ENCODE measurements around the gene DCTN4. TPM values are rescaled to one million over a fixed set of nuclear protein-coding genes. Genes with fewer than 3 reads are reported as not detected.

The DCTN4 gene
- total and polyA plus RNA-seq, 8 donors: 64.2 to 76.6 (median 69.7) TPM

DNA sequence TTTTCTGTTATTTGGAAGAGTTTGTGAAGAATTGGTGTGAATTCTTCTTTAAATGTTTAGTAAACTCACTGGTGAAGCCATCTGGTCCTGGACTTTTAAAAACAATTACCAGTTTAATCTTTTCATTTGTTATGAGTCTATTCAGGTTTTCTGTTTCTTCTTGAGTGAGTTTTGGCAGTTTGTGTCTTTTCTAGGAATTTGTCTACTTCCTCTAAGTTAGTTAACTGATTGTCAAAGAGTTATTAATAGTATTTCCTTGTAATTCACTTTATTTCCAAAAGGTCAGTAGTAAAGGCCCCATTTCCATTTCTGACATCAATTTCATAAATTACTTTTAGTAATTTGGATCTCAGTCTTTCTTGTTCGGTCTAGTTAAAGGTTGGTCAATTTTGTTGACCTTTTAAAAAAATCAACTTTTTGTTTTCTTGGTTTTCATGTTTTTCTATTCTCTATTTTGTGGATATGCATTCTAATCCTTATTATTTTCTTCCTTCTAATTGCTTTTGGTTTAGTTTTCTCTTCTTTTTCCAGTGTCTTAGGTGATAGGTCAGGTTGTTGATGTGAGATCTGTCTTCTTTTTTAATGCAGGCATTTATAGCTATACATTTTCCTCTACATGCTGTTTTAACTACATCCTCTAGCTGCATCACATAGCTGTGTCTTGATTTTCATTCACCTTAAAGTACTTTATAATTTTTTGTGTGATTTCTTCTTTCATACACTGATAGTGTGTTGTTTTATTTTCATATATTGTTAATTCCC is 12.4 kb upstream of the DCTN4 start:
- intact Hi-C loops (cut with DNase I): no loop called here
- H3K9me3 ChIP-seq: no peaks in the 10 kb centered on the region
- ATAC-seq: no peak
- no peak overlapping the region for H3K4me3 ChIP-seq
- no peak overlapping the region for H3K27ac ChIP-seq
- no peak for DNase-seq
- H3K4me1 ChIP-seq: peaks cover 0 to 5% of the 10 kb centered on the region in 2 donors
- H3K27me3 ChIP-seq: no peaks in the 10 kb centered on the region
- TF ChIP-seq, protein P1, sequence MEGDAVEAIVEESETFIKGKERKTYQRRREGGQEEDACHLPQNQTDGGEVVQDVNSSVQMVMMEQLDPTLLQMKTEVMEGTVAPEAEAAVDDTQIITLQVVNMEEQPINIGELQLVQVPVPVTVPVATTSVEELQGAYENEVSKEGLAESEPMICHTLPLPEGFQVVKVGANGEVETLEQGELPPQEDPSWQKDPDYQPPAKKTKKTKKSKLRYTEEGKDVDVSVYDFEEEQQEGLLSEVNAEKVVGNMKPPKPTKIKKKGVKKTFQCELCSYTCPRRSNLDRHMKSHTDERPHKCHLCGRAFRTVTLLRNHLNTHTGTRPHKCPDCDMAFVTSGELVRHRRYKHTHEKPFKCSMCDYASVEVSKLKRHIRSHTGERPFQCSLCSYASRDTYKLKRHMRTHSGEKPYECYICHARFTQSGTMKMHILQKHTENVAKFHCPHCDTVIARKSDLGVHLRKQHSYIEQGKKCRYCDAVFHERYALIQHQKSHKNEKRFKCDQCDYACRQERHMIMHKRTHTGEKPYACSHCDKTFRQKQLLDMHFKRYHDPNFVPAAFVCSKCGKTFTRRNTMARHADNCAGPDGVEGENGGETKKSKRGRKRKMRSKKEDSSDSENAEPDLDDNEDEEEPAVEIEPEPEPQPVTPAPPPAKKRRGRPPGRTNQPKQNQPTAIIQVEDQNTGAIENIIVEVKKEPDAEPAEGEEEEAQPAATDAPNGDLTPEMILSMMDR (IDR thresholded peaks at IDR 0.05): no peak
- no peaks in the 10 kb centered on the region for H3K36me3 ChIP-seq

DNA sequence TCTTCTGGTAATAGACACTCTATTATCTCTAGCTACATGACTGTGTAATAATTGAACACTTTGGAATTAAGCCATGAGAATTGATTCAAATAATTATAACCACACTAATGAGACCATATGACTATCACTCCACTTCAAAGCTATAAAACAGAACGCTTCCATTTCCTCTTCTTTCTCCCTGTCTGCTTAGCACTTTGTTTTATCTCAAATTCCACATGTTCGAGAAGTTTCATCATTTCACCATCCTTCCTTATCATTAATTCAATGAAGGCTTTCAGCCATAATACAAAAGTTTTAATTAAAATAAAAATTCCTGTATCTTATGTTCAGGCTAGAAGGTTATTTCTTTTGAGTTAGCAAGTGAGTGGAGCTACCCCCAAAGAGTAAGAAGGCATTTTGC is 7.4 kb upstream of the DCTN4 start:
- Histone ChIP-seq H3K4me3 (no peak overlapping the region), H3K27me3 (no peaks in the 10 kb centered on the region), H3K9me3 (no peaks in the 10 kb centered on the region), H3K36me3 (no peaks in the 10 kb centered on the region), H3K4me1 (peaks cover 0 to 52% of the 10 kb centered on the region in 2 donors), H3K27ac (peak overlapping the region in 1 of 2 donors; percentile 87)
- ATAC-seq (no peak), DNase-seq (no peak)
- TF ChIP-seq, protein P1 (IDR thresholded peaks at IDR 0.05): no peak
- intact Hi-C loops (cut with DNase I): no loop called here

DNA sequence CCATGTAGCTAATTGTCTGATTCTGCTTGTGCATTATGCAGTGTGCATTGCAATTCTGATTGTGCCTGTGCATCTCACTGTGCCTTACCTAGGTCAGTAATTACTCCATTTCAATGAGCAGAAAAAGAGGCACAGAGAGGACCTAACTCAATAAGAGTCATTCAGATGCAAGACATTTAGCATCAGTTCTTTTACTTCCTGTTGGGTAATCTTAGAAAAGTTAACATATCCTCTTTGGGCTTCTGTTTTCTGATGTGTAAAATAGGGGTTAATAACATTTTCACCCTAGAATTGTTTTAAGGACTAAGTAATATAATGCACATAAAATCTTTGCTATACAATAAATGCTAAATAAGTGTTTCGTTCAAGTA is 7.0 kb upstream of the DCTN4 start:
- Histone ChIP-seq H3K4me3 (no peak overlapping the region), H3K4me1 (peaks cover 0 to 52% of the 10 kb centered on the region in 2 donors), H3K27me3 (no peaks in the 10 kb centered on the region), H3K36me3 (no peaks in the 10 kb centered on the region), H3K9me3 (no peaks in the 10 kb centered on the region), H3K27ac (peak overlapping the region in 1 of 2 donors; percentile 87)
- TF ChIP-seq, protein P1 (IDR thresholded peaks at IDR 0.05): no peak
- DNase-seq (no peak), ATAC-seq (no peak)
- intact Hi-C loops (cut with DNase I): no loop called here

DNA sequence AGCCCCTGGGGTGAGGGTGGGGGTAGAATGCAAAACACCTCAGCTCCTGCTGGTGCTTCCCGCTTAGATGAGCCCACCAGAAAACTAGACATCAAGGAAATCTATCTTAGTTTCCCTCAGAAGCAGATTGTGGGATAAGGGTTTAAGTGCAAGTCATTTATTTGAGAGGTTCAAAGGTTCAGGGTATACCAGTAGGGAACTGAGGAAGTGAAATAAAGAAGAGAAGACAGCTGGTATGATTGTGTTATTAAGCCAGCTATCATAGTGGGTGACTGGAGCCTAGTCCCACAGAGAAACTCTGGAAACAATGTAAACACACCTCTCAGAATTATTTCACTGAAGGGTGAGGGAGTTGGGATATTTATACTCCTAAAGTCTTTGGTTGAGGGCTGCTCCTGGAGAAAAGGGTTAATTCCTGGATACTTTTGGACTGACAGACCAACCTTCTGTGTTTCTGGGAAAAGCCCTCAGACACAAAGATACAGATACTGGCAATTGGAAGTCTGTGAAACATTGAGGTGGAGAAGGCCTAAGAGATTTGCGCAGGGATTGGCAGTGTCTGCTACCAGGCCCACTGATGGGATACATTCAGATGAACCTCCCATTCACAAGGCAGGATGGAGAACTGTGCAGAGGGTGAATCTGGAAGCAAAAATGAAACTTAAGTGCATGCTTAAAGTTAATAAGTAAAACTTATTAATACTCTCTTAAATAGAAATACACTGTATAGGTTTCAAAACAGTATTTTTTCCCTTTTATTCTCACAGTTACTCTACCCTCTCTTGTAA is 6.4 kb upstream of the DCTN4 start:
- ATAC-seq (peak; percentile 62), DNase-seq (no peak)
- intact Hi-C loops (cut with DNase I): no loop called here
- peak overlapping the region in 1 of 2 donors; percentile 87 for H3K27ac ChIP-seq
- TF ChIP-seq, protein P1 (IDR thresholded peaks at IDR 0.05): no peak
- no peak overlapping the region for H3K4me3 ChIP-seq
- no peaks in the 10 kb centered on the region for H3K9me3 ChIP-seq
- no peaks in the 10 kb centered on the region for H3K36me3 ChIP-seq
- H3K27me3 ChIP-seq: no peaks in the 10 kb centered on the region
- peaks cover 0 to 52% of the 10 kb centered on the region in 2 donors for H3K4me1 ChIP-seq

DNA sequence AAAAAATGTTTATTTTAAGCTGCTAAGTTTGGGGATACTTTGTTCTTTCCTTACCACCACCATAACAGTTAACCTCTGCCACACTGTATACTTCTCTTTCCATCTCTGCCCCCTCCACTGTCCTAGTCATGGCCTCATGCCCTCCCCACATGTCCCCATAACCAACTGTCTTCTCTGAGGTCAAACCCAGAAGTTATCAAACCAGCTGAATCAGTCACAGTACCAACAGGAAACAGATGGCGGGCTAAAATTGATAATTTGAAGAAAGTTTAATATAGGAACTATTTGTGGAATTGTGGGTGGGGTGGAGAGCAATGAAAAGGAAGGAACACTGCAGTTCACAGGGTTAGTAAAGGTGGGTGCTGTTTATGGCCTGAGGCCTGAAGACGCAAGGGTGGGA is 5.7 kb upstream of the DCTN4 start:
- peaks cover 0 to 53% of the 10 kb centered on the region in 2 donors for H3K4me1 ChIP-seq
- H3K36me3 ChIP-seq: no peaks in the 10 kb centered on the region
- no peak overlapping the region for H3K4me3 ChIP-seq
- peak; percentile 45 for ATAC-seq
- peak overlapping the region in 1 of 2 donors; percentile 87 for H3K27ac ChIP-seq
- intact Hi-C loops (cut with DNase I): no loop called here
- H3K27me3 ChIP-seq: no peaks in the 10 kb centered on the region
- no peak for DNase-seq
- TF ChIP-seq, protein P1 (IDR thresholded peaks at IDR 0.05): no peak
- H3K9me3 ChIP-seq: no peaks in the 10 kb centered on the region

All from left lung (tissue), 10 donors.